Measurements from ENCODE around the gene C2orf68.

Gene C2orf68

DNA sequence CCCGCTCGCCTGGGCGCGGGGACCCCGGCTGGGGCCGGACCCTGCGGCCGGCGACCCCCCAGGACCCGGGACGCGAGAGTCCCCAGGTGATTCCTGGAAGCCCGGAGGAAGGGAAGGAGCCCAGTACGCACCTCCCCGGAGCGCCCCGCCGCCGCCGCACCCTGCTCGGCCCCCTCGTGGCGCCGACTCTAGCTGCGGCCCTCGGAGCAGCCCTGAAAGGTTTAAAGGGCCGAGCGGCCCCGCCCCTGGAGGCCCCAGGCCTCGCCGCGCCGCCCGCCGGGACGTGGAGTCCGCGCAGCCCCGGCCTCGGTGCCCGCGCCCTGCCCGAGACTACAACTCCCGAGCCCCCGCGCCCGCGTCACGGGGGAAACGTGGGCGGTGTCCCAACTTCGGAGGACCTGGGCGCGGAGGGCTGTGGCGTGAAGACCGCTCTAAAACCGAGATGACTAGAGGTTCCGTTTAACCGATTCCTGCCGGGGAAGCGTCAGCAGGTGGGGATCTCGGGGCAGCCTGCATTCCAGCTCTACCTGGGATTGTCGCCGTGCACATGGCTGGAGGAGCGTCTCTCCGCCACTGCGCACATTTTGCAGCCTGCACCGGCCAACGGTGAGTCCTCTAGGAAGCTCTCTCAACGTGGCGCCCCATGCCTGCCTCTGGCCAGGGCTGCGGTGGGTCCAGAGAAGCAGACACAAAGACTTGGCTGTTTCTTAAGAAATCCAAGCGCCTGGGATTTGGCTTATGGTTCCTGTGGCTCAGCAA is 9.2 kb downstream of the C2orf68 start, which contains the start of gene TMEM150A:
Gene TMEM150A, minus strand, starts transcription at position 223 of the 759 bp plus-strand sequence. CDS start 750 bp downstream, outside the sequence.
- Histone ChIP-seq H3K9me2 (replicated peaks; ENCODE audit: control insufficient read depth, low read length) (no peaks in the 10 kb centered on the region), H4K20me1 (ENCODE audit: control insufficient read depth, insufficient read depth, low read depth, low read length) (no peaks in the 10 kb centered on the region), H3K9me3 (ENCODE audit: control insufficient read depth, insufficient read depth, low read length) (no peaks in the 10 kb centered on the region), H3K4me1 (ENCODE audit: control insufficient read depth, low read length) (peaks cover 22% of the 10 kb centered on the region), H3K27me3 (ENCODE audit: control insufficient read depth, low read length) (no peaks in the 10 kb centered on the region), H3K27ac (ENCODE audit: low read depth, low read length) (no peak within 1 kb of the TSS), H3F3A (ENCODE audit: control insufficient read depth, insufficient read depth) (peaks cover 9% of the 10 kb centered on the region; the same call in 1 of the 2 replicates), H3K36me3 (ENCODE audit: control insufficient read depth, low read length) (peaks cover 11% of the 10 kb centered on the region), H3K4me2 (ENCODE audit: low read length) (peak within 1 kb of the TSS; percentile 85), H3K4me3 (ENCODE audit: low read length) (peak within 1 kb of the TSS; percentile 80), H3K79me2 (ENCODE audit: control insufficient read depth, low read length) (no peaks in the 10 kb centered on the region; the same call in 1 of the 2 replicates)
- no peak for TF ChIP-seq EZH2phosphoT487 (IDR thresholded peaks at IDR 0.05; ENCODE audit: borderline replicate concordance, low read length)
- TF ChIP-seq, protein P1, sequence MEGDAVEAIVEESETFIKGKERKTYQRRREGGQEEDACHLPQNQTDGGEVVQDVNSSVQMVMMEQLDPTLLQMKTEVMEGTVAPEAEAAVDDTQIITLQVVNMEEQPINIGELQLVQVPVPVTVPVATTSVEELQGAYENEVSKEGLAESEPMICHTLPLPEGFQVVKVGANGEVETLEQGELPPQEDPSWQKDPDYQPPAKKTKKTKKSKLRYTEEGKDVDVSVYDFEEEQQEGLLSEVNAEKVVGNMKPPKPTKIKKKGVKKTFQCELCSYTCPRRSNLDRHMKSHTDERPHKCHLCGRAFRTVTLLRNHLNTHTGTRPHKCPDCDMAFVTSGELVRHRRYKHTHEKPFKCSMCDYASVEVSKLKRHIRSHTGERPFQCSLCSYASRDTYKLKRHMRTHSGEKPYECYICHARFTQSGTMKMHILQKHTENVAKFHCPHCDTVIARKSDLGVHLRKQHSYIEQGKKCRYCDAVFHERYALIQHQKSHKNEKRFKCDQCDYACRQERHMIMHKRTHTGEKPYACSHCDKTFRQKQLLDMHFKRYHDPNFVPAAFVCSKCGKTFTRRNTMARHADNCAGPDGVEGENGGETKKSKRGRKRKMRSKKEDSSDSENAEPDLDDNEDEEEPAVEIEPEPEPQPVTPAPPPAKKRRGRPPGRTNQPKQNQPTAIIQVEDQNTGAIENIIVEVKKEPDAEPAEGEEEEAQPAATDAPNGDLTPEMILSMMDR (IDR thresholded peaks at IDR 0.05; ENCODE audit: low read depth, low read length, poor library complexity, severe bottlenecking): peak; percentile 35

DNA sequence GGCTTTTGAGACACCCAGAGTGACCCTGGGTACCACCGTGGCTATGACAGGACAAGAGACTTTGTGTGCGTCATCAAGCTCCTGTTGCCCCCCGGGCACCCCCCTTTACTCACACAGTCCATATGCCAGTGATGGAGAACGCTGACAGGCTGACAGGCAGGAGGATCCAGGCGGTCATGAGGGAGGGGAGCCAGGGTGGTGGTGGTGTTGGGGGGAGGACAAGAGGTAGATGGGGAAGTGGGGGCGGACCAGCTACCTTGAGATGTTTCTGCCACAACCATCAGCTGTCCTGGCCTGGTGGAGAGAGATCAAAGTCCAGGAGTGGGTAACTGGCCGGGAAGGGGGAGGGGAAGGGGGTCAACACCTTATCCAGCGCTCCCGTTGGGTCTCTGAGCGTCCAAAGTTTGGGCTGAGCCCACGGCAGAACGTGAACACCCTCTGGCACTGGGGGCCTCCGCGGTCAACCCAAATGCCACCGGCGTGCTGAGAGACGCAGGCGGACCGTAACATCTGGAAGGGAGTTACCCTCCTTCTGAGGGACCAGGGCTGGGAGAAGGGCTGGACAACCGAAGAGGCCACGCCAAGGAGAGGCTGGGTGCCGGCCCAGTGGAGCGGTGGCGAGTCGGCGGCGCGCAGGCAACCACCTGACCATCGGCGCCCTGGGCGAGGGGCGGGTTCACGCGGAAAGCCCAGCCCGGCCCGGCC is 9.9 kb downstream of the C2orf68 start:
- Histone ChIP-seq H3K9me2 (replicated peaks; ENCODE audit: control insufficient read depth, low read length) (no peaks in the 10 kb centered on the region), H3K9me3 (ENCODE audit: control insufficient read depth, insufficient read depth, low read length) (no peaks in the 10 kb centered on the region), H3K27ac (ENCODE audit: low read depth, low read length) (no peak overlapping the region), H3K27me3 (ENCODE audit: control insufficient read depth, low read length) (no peaks in the 10 kb centered on the region), H3K79me2 (ENCODE audit: control insufficient read depth, low read length) (peaks cover 7% of the 10 kb centered on the region), H3K4me1 (ENCODE audit: control insufficient read depth, low read length) (peaks cover 30% of the 10 kb centered on the region), H3K4me2 (ENCODE audit: low read length) (peak overlapping the region; percentile 85), H3K36me3 (ENCODE audit: control insufficient read depth, low read length) (peaks cover 12% of the 10 kb centered on the region), H3K4me3 (ENCODE audit: low read length) (peak overlapping the region; percentile 80), H3F3A (ENCODE audit: control insufficient read depth, insufficient read depth) (peaks cover 9% of the 10 kb centered on the region; the same call in 1 of the 2 replicates), H4K20me1 (ENCODE audit: control insufficient read depth, insufficient read depth, low read depth, low read length) (no peaks in the 10 kb centered on the region)
- TF ChIP-seq, protein P1 (IDR thresholded peaks at IDR 0.05; ENCODE audit: low read depth, low read length, poor library complexity, severe bottlenecking): no peak
- no peak for TF ChIP-seq EZH2phosphoT487 (IDR thresholded peaks at IDR 0.05; ENCODE audit: borderline replicate concordance, low read length)

DNA sequence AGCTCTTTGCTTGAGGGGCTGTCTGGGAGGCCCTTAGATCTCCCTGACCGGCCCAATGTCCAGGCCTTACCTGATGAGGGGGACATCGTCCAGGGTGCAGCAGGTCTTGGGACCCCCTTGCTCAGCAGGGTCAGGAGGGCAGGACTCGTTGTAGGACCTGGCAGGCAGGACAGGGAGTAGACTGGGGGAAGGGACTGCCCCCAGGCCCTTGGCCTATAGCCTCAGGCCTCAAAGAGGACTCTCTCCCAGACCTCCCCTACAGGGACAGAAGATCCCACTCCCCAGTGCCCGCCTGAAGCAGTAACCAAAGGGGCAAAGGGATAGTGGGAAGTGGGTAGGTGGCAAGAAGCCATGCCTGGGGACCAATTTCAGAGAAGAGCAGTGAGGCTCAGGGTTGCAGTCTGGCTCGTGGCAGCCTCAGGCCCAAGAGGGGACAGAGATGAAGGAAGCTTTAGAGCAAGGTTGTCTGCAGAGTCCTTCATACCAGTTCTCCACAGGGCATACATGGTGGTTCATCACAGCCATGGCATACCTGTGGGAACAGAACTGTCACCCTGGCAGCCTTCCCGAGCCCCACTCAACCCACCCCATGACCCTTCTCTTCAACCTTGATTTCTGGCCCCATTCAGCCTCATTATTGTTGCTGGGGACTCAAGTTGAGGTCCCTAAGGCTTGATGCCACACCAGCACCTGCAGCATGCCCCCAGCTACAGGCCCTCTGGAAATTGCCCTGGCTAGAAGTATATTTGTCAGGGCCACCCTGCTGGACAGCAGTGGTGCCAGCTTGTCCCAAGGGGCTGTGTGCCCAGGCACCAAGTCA is 10.7 kb downstream of the C2orf68 start:
- Histone ChIP-seq H4K20me1 (ENCODE audit: control insufficient read depth, insufficient read depth, low read depth, low read length) (no peaks in the 10 kb centered on the region), H3K79me2 (ENCODE audit: control insufficient read depth, low read length) (peaks cover 15% of the 10 kb centered on the region), H3K4me2 (ENCODE audit: low read length) (peak overlapping the region; percentile 85; the same call in 1 of the 2 replicates), H3K9me2 (replicated peaks; ENCODE audit: control insufficient read depth, low read length) (no peaks in the 10 kb centered on the region), H3K27ac (ENCODE audit: low read depth, low read length) (no peak overlapping the region), H3K9me3 (ENCODE audit: control insufficient read depth, insufficient read depth, low read length) (no peaks in the 10 kb centered on the region), H3K36me3 (ENCODE audit: control insufficient read depth, low read length) (peaks cover 18% of the 10 kb centered on the region), H3K4me1 (ENCODE audit: control insufficient read depth, low read length) (peaks cover 37% of the 10 kb centered on the region), H3K4me3 (ENCODE audit: low read length) (peak overlapping the region; percentile 80; the same call in 1 of the 2 replicates), H3K27me3 (ENCODE audit: control insufficient read depth, low read length) (no peaks in the 10 kb centered on the region), H3F3A (ENCODE audit: control insufficient read depth, insufficient read depth) (peaks cover 9% of the 10 kb centered on the region; the same call in 1 of the 2 replicates)
- no peak for TF ChIP-seq EZH2phosphoT487 (IDR thresholded peaks at IDR 0.05; ENCODE audit: borderline replicate concordance, low read length)
- TF ChIP-seq, protein P1 (IDR thresholded peaks at IDR 0.05; ENCODE audit: low read depth, low read length, poor library complexity, severe bottlenecking): no peak

Measured in DOHH2 (cell line).